Muscle layer of colon (tissue), 2 donors: ENCODE measurements around the gene OR2B2.
"Not testable (repeated sequence)": the region's sequence is repeated elsewhere in the genome, so short reads cannot be mapped to it uniquely, and the experiment has no call there.

Experiments
- H3K27ac ChIP-seq: one replicate; pipeline ENCODE4 v1.7.0; 2013; ENCODE audit warnings: low read depth, mild to moderate bottlenecking, low read length, moderate library complexity
- H3K27me3 ChIP-seq, 2 donors: one replicate each; pipeline ENCODE4 v1.7.0; 2013; ENCODE audit warnings: low read length in 2 of 2, mild to moderate bottlenecking in 2 of 2; ENCODE audit not compliant: insufficient read depth in 2 of 2, control insufficient read depth in 1 of 2
- H3K36me3 ChIP-seq: one replicate; pipeline ENCODE4 v1.7.0; 2013; ENCODE audit warnings: mild to moderate bottlenecking, low read length; ENCODE audit not compliant: insufficient read depth
- H3K4me1 ChIP-seq: one replicate; pipeline ENCODE4 v1.7.0; 2013; ENCODE audit warnings: mild to moderate bottlenecking, low read length; ENCODE audit not compliant: insufficient read depth
- H3K4me3 ChIP-seq, 2 donors: one replicate each; pipeline ENCODE4 v1.7.0; 2013; ENCODE audit warnings: low read length in 2 of 2, low read depth in 1 of 2, mild to moderate bottlenecking in 1 of 2, moderate library complexity in 1 of 2
- H3K9ac ChIP-seq: one replicate; pipeline ENCODE4 v1.7.0; 2013; ENCODE audit warnings: low read length
- H3K9me3 ChIP-seq: one replicate; pipeline ENCODE4 v1.7.0; 2013; ENCODE audit warnings: mild to moderate bottlenecking, low read length
- donor health status: abdominal sarcoma.
- donor health status: Adenocarcinoma of cecum.

Gene OR2B2

GRCh38 chr6:27911956-27912446 lies at the start of gene OR2B2:
TSS of gene OR2B2 (minus strand) at chr6:27912396. CDS start at chr6:27912319, 77 bp downstream.
- H3K27ac ChIP-seq = no peak within 1 kb of the TSS
- no peaks in the 10 kb centered on the region for H3K9me3 ChIP-seq
- H3K27me3 ChIP-seq = no peaks in the 10 kb centered on the region
- H3K36me3 ChIP-seq = no peaks in the 10 kb centered on the region
- H3K9ac ChIP-seq = no peak within 1 kb of the TSS
- H3K4me1 ChIP-seq = no peaks in the 10 kb centered on the region
- H3K4me3 ChIP-seq = no peak within 1 kb of the TSS

GRCh38 chr6:27957516-27957915 lies 45.3 kb upstream of the OR2B2 start:
- Histone ChIP-seq H3K36me3 (no peaks in the 10 kb centered on the region), H3K9me3 (no peaks in the 10 kb centered on the region), H3K4me1 (no peaks in the 10 kb centered on the region), H3K27me3 (no peaks in the 10 kb centered on the region), H3K9ac (no peak overlapping the region), H3K27ac (no peak overlapping the region), H3K4me3 (no peak overlapping the region)

- H3K27ac ChIP-seq = no peak within 1 kb of the TSS
- H3K9me3 ChIP-seq = no peaks in the 10 kb centered on the region
- H3K9ac ChIP-seq = no peak within 1 kb of the TSS
- H3K4me3 ChIP-seq = no peak within 1 kb of the TSS
- no peaks in the 10 kb centered on the region for H3K36me3 ChIP-seq
- no peaks in the 10 kb centered on the region for H3K4me1 ChIP-seq
- H3K27me3 ChIP-seq = no peaks in the 10 kb centered on the region
Observed at GRCh38 chr6:27956941-27957340, 44.7 kb upstream of the OR2B2 start, which contains the start of gene OR2B6. TSS of gene OR2B6 (plus strand) at chr6:27957241. CDS start at chr6:27957241, 0 bp downstream.

GRCh38 chr6:27951040-27951439 lies 38.8 kb upstream of the OR2B2 start:
- H3K4me3 ChIP-seq = no peak overlapping the region
- H3K9ac ChIP-seq = no peak overlapping the region
- no peaks in the 10 kb centered on the region for H3K4me1 ChIP-seq
- H3K9me3 ChIP-seq = no peaks in the 10 kb centered on the region
- no peaks in the 10 kb centered on the region for H3K36me3 ChIP-seq
- H3K27ac ChIP-seq = no peak overlapping the region
- H3K27me3 ChIP-seq = no peaks in the 10 kb centered on the region

GRCh38 chr6:27948237-27948636 lies 36.0 kb upstream of the OR2B2 start:
- Histone ChIP-seq H3K9ac (no peak overlapping the region), H3K27ac (no peak overlapping the region), H3K36me3 (no peaks in the 10 kb centered on the region), H3K9me3 (no peaks in the 10 kb centered on the region), H3K27me3 (no peaks in the 10 kb centered on the region), H3K4me1 (no peaks in the 10 kb centered on the region), H3K4me3 (no peak overlapping the region)

GRCh38 chr6:27943072-27943471 lies 30.9 kb upstream of the OR2B2 start:
- not testable (repeated sequence) for H3K27me3 ChIP-seq

GRCh38 chr6:27940766-27941165 lies 28.6 kb upstream of the OR2B2 start:
- Histone ChIP-seq H3K9me3 (no peaks in the 10 kb centered on the region), H3K4me3 (no peak overlapping the region), H3K27me3 (no peaks in the 10 kb centered on the region), H3K27ac (no peak overlapping the region), H3K9ac (no peak overlapping the region), H3K36me3 (no peaks in the 10 kb centered on the region), H3K4me1 (no peaks in the 10 kb centered on the region)

More at GRCh38 chr6:27943072-27943471, 30.9 kb upstream of the OR2B2 start:
- not testable (repeated sequence) for H3K36me3 ChIP-seq, H3K27ac ChIP-seq, H3K9ac ChIP-seq, H3K4me3 ChIP-seq, H3K4me1 ChIP-seq, H3K9me3 ChIP-seq

GRCh38 chr6:27931209-27931608 lies 19.0 kb upstream of the OR2B2 start:
- Histone ChIP-seq H3K27me3 (no peaks in the 10 kb centered on the region), H3K9ac (no peak overlapping the region), H3K27ac (no peak overlapping the region), H3K4me1 (no peaks in the 10 kb centered on the region), H3K36me3 (no peaks in the 10 kb centered on the region), H3K4me3 (no peak overlapping the region), H3K9me3 (no peaks in the 10 kb centered on the region)

- not testable (repeated sequence) for H3K9ac ChIP-seq, H3K27me3 ChIP-seq, H3K9me3 ChIP-seq, H3K36me3 ChIP-seq, H3K4me1 ChIP-seq, H3K4me3 ChIP-seq, H3K27ac ChIP-seq
Observed at GRCh38 chr6:27929930-27930329, 17.7 kb upstream of the OR2B2 start.

- H3K4me3 ChIP-seq, H3K9me3 ChIP-seq, H3K27me3 ChIP-seq, H3K9ac ChIP-seq, H3K36me3 ChIP-seq, H3K27ac ChIP-seq, H3K4me1 ChIP-seq: not testable (repeated sequence)
Observed at GRCh38 chr6:27928041-27928440, 15.8 kb upstream of the OR2B2 start.

GRCh38 chr6:27924179-27924578 lies 12.0 kb upstream of the OR2B2 start:
- no peaks in the 10 kb centered on the region for H3K4me1 ChIP-seq
- H3K9ac ChIP-seq = no peak overlapping the region
- no peak overlapping the region for H3K27ac ChIP-seq
- no peak overlapping the region for H3K4me3 ChIP-seq
- no peaks in the 10 kb centered on the region for H3K36me3 ChIP-seq
- no peaks in the 10 kb centered on the region for H3K9me3 ChIP-seq
- H3K27me3 ChIP-seq = no peaks in the 10 kb centered on the region

- Histone ChIP-seq H3K36me3 (no peaks in the 10 kb centered on the region), H3K9me3 (no peaks in the 10 kb centered on the region), H3K9ac (no peak overlapping the region), H3K4me3 (no peak overlapping the region), H3K4me1 (no peaks in the 10 kb centered on the region), H3K27me3 (no peaks in the 10 kb centered on the region), H3K27ac (no peak overlapping the region)
Observed at GRCh38 chr6:27922949-27923348, 10.8 kb upstream of the OR2B2 start.
